H7 (cell line): ENCODE data around the gene LMF2. TPM values are rescaled to one million over a fixed set of nuclear protein-coding genes. Genes with fewer than 3 reads are reported as not detected.
A peak's percentile ranks its signal among the peaks of the same experiment; 100 is the strongest.
"Not testable (repeated sequence)": the region's sequence is repeated elsewhere in the genome, so short reads cannot be mapped to it uniquely, and the experiment has no call there.

Experiments used
- DNase-seq: peaks from one replicate; pipeline ENCODE4 v3.0.0; 2012
- H3K27me3 ChIP-seq: 2 replicates; pipeline ENCODE4 v1.6.0; 2011; ENCODE audit warnings: mild to moderate bottlenecking, low read length; ENCODE audit not compliant: control insufficient read depth, insufficient read depth
- H3K36me3 ChIP-seq: replicated peaks from 2 replicates; pipeline ENCODE4 v1.5.1; 2011; ENCODE audit warnings: low read length; ENCODE audit not compliant: control insufficient read depth, insufficient read depth
- H3K4me3 ChIP-seq: 2 replicates; pipeline ENCODE4 v1.5.1; 2011; ENCODE audit warnings: low read depth, mild to moderate bottlenecking, control low read depth, low read length, moderate library complexity; ENCODE audit not compliant: insufficient read depth
- total RNA-seq: library from RNA; depleted of rRNA; stranded (reverse); fragments of >200 nt; shearing (Covaris generic); gene quantifications from 2 replicates; pipeline ENCODE4 v1.2.3, GENCODE V29; 2014

Gene LMF2
- total RNA-seq, 1 experiment from 2014 or later, result 28.1 TPM

- H3K27me3 ChIP-seq, result peaks cover 9% of the 10 kb centered on the region
- DNase-seq, result peak; percentile 99
- peak overlapping the region; percentile 8; the same call in 1 of the 2 replicates for H3K4me3 ChIP-seq
- no peaks in the 10 kb centered on the region for H3K36me3 ChIP-seq
Measured at GRCh38 chr22:50544078-50544745, 36.7 kb upstream of the LMF2 start.

DNA sequence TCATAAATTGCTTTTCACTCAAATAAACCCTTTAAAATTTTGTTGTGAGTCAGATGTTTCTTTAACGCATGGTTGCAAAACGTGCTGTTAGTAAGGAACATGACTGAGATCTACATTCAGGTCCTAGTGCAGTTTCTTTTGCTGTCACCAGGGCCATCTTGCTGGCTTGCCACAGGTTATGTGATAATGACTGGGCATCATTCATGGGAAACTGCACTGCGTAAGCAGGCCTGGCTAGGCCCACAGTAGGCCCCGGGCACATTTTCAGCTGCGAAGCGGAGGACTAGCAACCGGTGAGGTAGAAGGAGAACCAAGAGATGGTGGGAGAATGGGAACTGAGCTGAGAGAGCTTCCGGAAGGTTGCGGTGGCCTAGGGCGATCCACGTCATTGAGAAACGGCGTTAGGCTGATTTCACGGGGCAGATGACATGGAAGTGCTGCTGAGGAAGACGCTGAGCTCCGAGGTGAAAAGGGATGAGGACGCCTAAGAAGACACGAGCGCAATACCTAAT lies 35.0 kb upstream of the LMF2 start:
- DNase-seq, result no peak
- no peak overlapping the region for H3K4me3 ChIP-seq
- H3K27me3 ChIP-seq, result peaks cover 9% of the 10 kb centered on the region
- no peaks in the 10 kb centered on the region for H3K36me3 ChIP-seq

GRCh38 chr22:50541667-50542026 lies 34.1 kb upstream of the LMF2 start:
- DNase-seq, H3K4me3 ChIP-seq, H3K36me3 ChIP-seq, H3K27me3 ChIP-seq: not testable (repeated sequence)

DNA sequence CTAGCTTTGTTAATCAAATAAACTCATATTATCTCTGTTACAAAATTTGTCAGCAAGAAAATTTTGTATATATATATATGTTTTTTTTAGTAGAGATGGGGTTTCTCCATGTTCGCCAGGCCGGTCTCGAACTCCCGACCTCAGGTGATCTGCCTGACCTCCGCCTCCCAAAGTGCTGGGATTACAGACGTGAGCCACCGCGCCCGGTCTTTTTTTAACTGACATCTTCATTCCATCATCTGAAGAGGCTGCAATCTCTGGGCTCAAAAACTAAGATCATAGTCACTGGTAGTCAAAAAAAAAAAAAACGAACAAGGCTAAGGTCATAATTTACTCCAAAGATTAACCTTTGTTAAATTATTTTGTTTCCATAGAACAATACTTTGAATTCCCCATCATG lies 32.9 kb upstream of the LMF2 start:
- Histone ChIP-seq H3K27me3 (peaks cover 9% of the 10 kb centered on the region), H3K36me3 (no peaks in the 10 kb centered on the region), H3K4me3 (no peak overlapping the region)
- no peak for DNase-seq

DNA sequence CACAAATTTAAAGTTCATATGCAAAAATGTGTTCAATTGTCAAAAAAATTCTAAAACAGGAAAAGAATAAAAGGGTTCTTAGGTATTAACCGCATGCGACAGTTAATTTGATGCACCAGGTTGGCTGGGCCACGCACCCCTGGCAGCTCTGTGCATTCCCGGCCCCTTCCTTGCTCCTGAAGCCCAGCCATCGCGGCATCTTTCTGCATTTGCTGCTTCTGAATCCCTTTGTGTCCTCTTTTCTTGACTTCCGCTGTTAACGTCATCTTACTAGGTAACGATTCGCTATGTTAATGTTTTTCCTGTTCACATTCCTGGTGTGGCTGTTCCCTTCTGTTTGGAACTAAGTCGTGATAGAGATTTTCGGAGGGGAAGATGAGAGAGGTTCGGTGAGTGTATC lies 30.3 kb upstream of the LMF2 start:
- peaks cover 5% of the 10 kb centered on the region for H3K27me3 ChIP-seq

GRCh38 chr22:50536226-50536625 lies 28.7 kb upstream of the LMF2 start:
- peaks cover 19% of the 10 kb centered on the region for H3K27me3 ChIP-seq
- no peak for DNase-seq
- no peak overlapping the region for H3K4me3 ChIP-seq
- no peaks in the 10 kb centered on the region for H3K36me3 ChIP-seq

More for the DNA sequence above, 30.3 kb upstream of the LMF2 start:
- DNase-seq, result peak; percentile 52
- H3K36me3 ChIP-seq, result no peaks in the 10 kb centered on the region
- H3K4me3 ChIP-seq, result no peak overlapping the region

DNA sequence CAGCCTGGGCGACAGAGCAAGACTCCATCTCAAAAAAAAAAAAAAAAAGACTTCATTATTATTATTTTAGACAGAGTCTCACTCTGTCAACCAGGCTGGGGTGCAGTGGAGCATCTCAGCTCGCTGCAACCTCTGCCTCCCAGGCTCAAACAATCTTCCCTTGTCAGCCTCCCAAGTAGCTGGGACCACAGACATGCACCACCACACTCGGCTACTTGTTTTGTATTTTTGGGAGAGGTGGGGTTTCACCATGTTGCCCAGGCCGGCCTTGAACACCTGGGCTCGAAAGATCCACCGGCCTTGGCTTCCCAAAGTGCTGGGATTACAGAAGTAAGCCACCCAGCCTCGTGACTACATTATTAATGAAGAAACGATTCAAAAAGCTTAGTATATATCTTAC lies 27.6 kb upstream of the LMF2 start:
- Histone ChIP-seq H3K4me3 (no peak overlapping the region), H3K36me3 (no peaks in the 10 kb centered on the region), H3K27me3 (peaks cover 30% of the 10 kb centered on the region)
- no peak for DNase-seq

- H3K36me3 ChIP-seq, H3K4me3 ChIP-seq: not testable (repeated sequence)
- peaks cover 41% of the 10 kb centered on the region for H3K27me3 ChIP-seq
- DNase-seq, result peak; percentile 4
Measured at GRCh38 chr22:50533856-50534711, 26.6 kb upstream of the LMF2 start.

- H3K36me3 ChIP-seq, result no peaks in the 10 kb centered on the region
- DNase-seq, result no peak
- H3K27me3 ChIP-seq, result peaks cover 50% of the 10 kb centered on the region
- no peak overlapping the region for H3K4me3 ChIP-seq
Measured at GRCh38 chr22:50532824-50533796, 25.6 kb upstream of the LMF2 start.

- peak; percentile 92 for DNase-seq
- peaks cover 58% of the 10 kb centered on the region for H3K27me3 ChIP-seq
- no peaks in the 10 kb centered on the region for H3K36me3 ChIP-seq
- H3K4me3 ChIP-seq, result peak overlapping the region; percentile 50
Measured at GRCh38 chr22:50531962-50532674, 24.6 kb upstream of the LMF2 start.

DNA sequence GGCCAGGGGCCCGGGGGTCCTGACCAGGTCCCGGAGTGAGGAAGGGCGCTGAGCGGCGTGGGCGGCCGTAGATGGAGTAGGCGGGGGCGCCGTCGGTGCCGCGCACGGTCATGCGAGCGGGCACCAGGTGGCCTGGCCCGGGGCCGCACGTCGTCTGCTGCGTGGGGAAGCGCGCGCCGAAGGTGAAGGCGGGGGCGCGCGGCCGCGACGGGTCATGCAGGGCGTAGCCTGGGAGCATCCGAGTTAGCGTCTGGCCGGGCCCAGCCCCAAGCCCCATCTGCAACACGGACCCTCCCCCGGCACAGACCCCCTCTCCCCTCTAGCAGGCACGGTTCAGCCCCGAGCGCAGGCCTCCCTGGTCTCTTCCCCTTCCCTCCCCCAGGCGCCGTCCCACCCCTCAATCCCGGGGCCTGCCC lies 24.1 kb upstream of the LMF2 start:
- Histone ChIP-seq H3K36me3 (no peaks in the 10 kb centered on the region), H3K4me3 (peak overlapping the region; percentile 50), H3K27me3 (peaks cover 62% of the 10 kb centered on the region)
- DNase-seq, result peak; percentile 88

- H3K27me3 ChIP-seq, result peaks cover 64% of the 10 kb centered on the region
- H3K4me3 ChIP-seq, result peak overlapping the region; percentile 50
- H3K36me3 ChIP-seq, result no peaks in the 10 kb centered on the region
- DNase-seq, result peak; percentile 94
Measured at GRCh38 chr22:50530877-50531545, 23.5 kb upstream of the LMF2 start.

- no peak for DNase-seq
- peak overlapping the region; percentile 50 for H3K4me3 ChIP-seq
- no peaks in the 10 kb centered on the region for H3K36me3 ChIP-seq
- peaks cover 64% of the 10 kb centered on the region for H3K27me3 ChIP-seq
Measured at GRCh38 chr22:50530580-50530876, 23.0 kb upstream of the LMF2 start.
